Natural killer cell (primary cell): ENCODE data around the gene CD2BP2. TPM values are rescaled to one million over a fixed set of nuclear protein-coding genes. Genes with fewer than 3 reads are reported as not detected.

ENCODE experiments used
- ATAC-seq, 3 donors: fragments of 150-1000 bp in 2 of 3; fragments of 200-7000 bp in 1 of 3; cut with Tn5 transposase; 1 replicate in 1 of 3; 2 replicates in 2 of 3; pipeline ENCODE4 v1.10.0; 2021; ENCODE audit warnings: mild to moderate bottlenecking in 2 of 3, moderate library complexity in 2 of 3
- DNase-seq, 2 donors: peaks; one replicate each; pipeline versions ENCODE4 v3.0.0 to v3.0.0-alpha.2; 2013 to 2021; ENCODE audit warnings: mixed read lengths in 1 of 2
- H3K27ac ChIP-seq: one replicate; pipeline ENCODE4 v1.5.1; 2013; ENCODE audit warnings: mild to moderate bottlenecking, low read length
- H3K27me3 ChIP-seq: one replicate; pipeline ENCODE4 v1.6.1; 2013; ENCODE audit warnings: low read length; ENCODE audit not compliant: control insufficient read depth, insufficient read depth
- H3K36me3 ChIP-seq: one replicate; pipeline ENCODE4 v1.6.1; 2013; ENCODE audit warnings: low read length; ENCODE audit not compliant: control insufficient read depth, insufficient read depth
- H3K4me1 ChIP-seq: one replicate; pipeline ENCODE4 v1.6.1; 2013; ENCODE audit warnings: low read length; ENCODE audit not compliant: control insufficient read depth, insufficient read depth
- H3K4me3 ChIP-seq: one replicate; pipeline ENCODE4 v1.5.1; 2013; ENCODE audit warnings: low read length
- H3K9me3 ChIP-seq: one replicate; pipeline ENCODE4 v1.6.1; 2013; ENCODE audit warnings: low read length; ENCODE audit not compliant: control insufficient read depth, insufficient read depth
- H3K27ac Mint-ChIP-seq, 2 donors: one replicate each; pipeline ENCODE4 v1.8.0; 2022; ENCODE audit warnings: mild to moderate bottlenecking in 2 of 2, mixed read lengths in 2 of 2, moderate library complexity in 1 of 2
- H3K27me3 Mint-ChIP-seq, 2 donors: one replicate each; pipeline ENCODE4 v1.8.0; 2022; ENCODE audit warnings: low read depth in 2 of 2, mixed read lengths in 2 of 2
- H3K36me3 Mint-ChIP-seq: one replicate; pipeline ENCODE4 v1.8.0; 2022; ENCODE audit warnings: mixed read lengths
- H3K4me1 Mint-ChIP-seq, 2 donors: one replicate each; pipeline ENCODE4 v1.8.0; 2022; ENCODE audit warnings: mixed read lengths in 2 of 2
- H3K4me3 Mint-ChIP-seq: one replicate; pipeline ENCODE4 v1.8.0; 2022; ENCODE audit warnings: mild to moderate bottlenecking, moderate library complexity, mixed read lengths
- H3K9me3 Mint-ChIP-seq, 2 donors: one replicate each; pipeline ENCODE4 v1.8.0; 2022; ENCODE audit warnings: mixed read lengths in 2 of 2
- WGBS: methylation state at CpG from one replicate; pipeline ENCODE4 v1.1.7; 2013; ENCODE audit warnings: missing lambda C conversion rate; ENCODE audit not compliant: insufficient coverage; 5-methylcytosine and 5-hydroxymethylcytosine counted together
- intact Hi-C: fragments of 100-400 bp; cut with micrococcal nuclease; formaldehyde crosslinking; loops from one replicate; pipeline ENCODE4 v1.14.2; 2022
- total RNA-seq, 4 donors: library from RNA; stranded (reverse); fragments of 120-200 nt in 1 of 4; gene quantifications; one replicate each; pipeline versions ENCODE4 v1.2.3 to v1.2.4, GENCODE V29; 2013 to 2022
- TF ChIP-seq, protein P1 (sequence below): fragments of 200-600 bp; IDR thresholded peaks from one replicate; pipeline ENCODE4 v1.8.0; 2022; ENCODE audit warnings: antibody characterized with exemption

CD2BP2 gene
- total RNA-seq, 3 donors from 2014 or later (not counting 1 experiment from before 2014, with no cell fraction given) = 79.5 to 104 (median 87.7) TPM

DNA sequence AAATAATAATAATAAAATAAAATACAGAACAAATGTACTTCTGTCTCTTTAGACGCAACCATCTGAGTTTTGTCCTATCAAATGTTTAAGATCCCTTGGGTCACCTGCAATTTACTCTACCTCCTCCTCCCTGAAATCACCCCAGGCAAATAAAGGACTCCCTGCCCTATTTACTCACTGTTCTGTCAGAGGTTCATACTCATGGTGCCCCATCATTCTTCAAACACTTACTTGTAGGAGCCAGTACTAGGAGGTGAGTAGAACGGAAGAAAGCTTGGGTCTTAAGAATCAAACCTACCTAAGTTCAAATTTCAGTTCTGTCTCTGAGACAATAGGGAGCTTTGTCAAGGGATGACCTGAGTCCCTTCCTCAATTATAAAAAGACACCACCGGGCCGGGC is 11.4 kb upstream of the CD2BP2 start:
- Histone ChIP-seq H3K9me3 (no peaks in the 10 kb centered on the region), H3K36me3 (peaks cover 26% of the 10 kb centered on the region), H3K4me1 (peaks cover 30% of the 10 kb centered on the region), H3K27ac (no peak overlapping the region), H3K27me3 (no peaks in the 10 kb centered on the region), H3K4me3 (no peak overlapping the region)
- 91% methylated on average over 4 of the region's 4 CpGs for WGBS
- H3K27me3 Mint-ChIP-seq = peaks cover 0 to 3% of the 10 kb centered on the region in 2 donors
- H3K4me3 Mint-ChIP-seq = peak overlapping the region; percentile 93
- TF ChIP-seq, protein P1, sequence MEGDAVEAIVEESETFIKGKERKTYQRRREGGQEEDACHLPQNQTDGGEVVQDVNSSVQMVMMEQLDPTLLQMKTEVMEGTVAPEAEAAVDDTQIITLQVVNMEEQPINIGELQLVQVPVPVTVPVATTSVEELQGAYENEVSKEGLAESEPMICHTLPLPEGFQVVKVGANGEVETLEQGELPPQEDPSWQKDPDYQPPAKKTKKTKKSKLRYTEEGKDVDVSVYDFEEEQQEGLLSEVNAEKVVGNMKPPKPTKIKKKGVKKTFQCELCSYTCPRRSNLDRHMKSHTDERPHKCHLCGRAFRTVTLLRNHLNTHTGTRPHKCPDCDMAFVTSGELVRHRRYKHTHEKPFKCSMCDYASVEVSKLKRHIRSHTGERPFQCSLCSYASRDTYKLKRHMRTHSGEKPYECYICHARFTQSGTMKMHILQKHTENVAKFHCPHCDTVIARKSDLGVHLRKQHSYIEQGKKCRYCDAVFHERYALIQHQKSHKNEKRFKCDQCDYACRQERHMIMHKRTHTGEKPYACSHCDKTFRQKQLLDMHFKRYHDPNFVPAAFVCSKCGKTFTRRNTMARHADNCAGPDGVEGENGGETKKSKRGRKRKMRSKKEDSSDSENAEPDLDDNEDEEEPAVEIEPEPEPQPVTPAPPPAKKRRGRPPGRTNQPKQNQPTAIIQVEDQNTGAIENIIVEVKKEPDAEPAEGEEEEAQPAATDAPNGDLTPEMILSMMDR = no peak
- peak overlapping the region; percentile 80 to 88 for H3K27ac Mint-ChIP-seq
- peaks cover 58 to 61% of the 10 kb centered on the region in 2 donors for H3K4me1 Mint-ChIP-seq
- no peaks in the 10 kb centered on the region for H3K9me3 Mint-ChIP-seq
- peaks cover 15% of the 10 kb centered on the region for H3K36me3 Mint-ChIP-seq
- intact Hi-C loops = no loop called here
- DNase-seq = no peak
- no peak for ATAC-seq

DNA sequence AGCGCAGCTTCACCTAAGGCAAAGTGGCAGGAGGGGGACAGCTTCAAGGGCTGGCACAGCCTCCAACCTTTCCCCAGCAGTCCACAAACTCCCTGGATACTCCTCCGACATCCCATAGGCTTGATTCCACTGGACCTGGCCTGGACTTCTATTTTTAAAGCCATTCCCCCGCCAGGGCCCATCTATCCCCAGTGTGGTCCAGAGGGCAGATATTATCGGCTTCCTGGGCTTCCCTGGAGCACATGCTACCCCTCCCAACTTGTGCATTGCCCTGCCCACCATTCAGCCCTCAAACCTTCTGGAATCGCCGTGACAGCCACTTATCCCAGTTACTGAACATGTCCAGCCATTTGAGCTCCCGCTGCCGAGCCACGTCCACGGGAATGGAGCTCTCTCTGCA is 10.1 kb upstream of the CD2BP2 start:
- Mint-ChIP-seq H3K27ac (no peak overlapping the region), H3K9me3 (no peaks in the 10 kb centered on the region), H3K4me1 (peaks cover 49 to 54% of the 10 kb centered on the region in 2 donors), H3K27me3 (no peaks in the 10 kb centered on the region), H3K36me3 (peaks cover 15% of the 10 kb centered on the region), H3K4me3 (no peak overlapping the region)
- TF ChIP-seq, protein P1 = no peak
- H3K27me3 ChIP-seq = no peaks in the 10 kb centered on the region
- peaks cover 24% of the 10 kb centered on the region for H3K4me1 ChIP-seq
- no peak overlapping the region for H3K4me3 ChIP-seq
- no peak overlapping the region for H3K27ac ChIP-seq
- no peak for DNase-seq
- ATAC-seq = no peak
- H3K36me3 ChIP-seq = peaks cover 26% of the 10 kb centered on the region
- H3K9me3 ChIP-seq = no peaks in the 10 kb centered on the region
- 96% methylated on average over 10 of the region's 10 CpGs for WGBS
- intact Hi-C loops = no loop called here

DNA sequence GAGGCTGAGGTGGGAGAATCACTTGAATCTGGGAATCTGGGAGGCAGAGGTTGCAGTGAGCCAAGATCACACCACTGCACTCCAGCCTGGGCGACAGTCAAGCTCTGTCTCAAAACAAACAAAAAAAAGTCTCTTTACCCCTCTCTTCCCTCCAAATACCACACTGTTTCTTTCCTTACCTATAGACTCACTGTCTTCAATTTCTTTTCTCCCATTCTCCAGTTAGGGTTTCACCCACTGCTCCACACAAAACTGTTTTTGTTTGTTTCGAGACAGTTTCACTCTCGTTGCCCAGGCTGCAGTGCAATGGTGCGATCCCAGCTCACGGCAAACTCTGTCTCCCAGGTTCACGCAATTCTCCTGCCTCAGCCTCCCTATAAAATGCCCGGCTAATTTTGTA is 6.1 kb upstream of the CD2BP2 start:
- Histone ChIP-seq H3K36me3 (peaks cover 44% of the 10 kb centered on the region), H3K27me3 (no peaks in the 10 kb centered on the region), H3K9me3 (no peaks in the 10 kb centered on the region), H3K4me1 (peaks cover 7% of the 10 kb centered on the region), H3K27ac (no peak overlapping the region), H3K4me3 (no peak overlapping the region)
- peak overlapping the region in 1 of 2 donors; percentile 8 for H3K27ac Mint-ChIP-seq
- H3K4me3 Mint-ChIP-seq = no peak overlapping the region
- WGBS = 97% methylated on average over 7 of the region's 7 CpGs
- intact Hi-C loops = no loop called here
- H3K27me3 Mint-ChIP-seq = no peaks in the 10 kb centered on the region
- peaks cover 15% of the 10 kb centered on the region for H3K36me3 Mint-ChIP-seq
- TF ChIP-seq, protein P1 = no peak
- ATAC-seq (no peak), DNase-seq (no peak)
- H3K4me1 Mint-ChIP-seq = peaks cover 27 to 35% of the 10 kb centered on the region in 2 donors
- no peaks in the 10 kb centered on the region for H3K9me3 Mint-ChIP-seq

DNA sequence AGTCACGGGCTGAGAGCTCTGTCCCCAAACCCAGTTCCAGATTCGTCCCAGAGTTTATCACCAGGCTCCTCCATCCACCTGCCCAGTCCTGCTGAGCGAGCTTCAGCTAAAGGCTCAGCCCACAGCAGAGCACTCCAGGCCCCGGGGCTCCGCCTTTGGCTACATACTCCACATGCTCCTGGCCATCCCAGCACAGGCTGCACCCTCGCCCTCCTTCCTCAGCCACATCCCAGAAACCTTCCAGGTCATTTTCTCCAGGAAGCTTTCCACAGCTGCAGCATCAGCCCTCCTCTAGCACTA is 4.7 kb upstream of the CD2BP2 start:
- H3K36me3 ChIP-seq = peaks cover 35% of the 10 kb centered on the region
- TF ChIP-seq, protein P1 = no peak

More for the DNA sequence above, 4.7 kb upstream of the CD2BP2 start:
- ATAC-seq (no peak), DNase-seq (no peak)
- Histone ChIP-seq H3K4me3 (no peak overlapping the region), H3K27ac (no peak overlapping the region), H3K27me3 (no peaks in the 10 kb centered on the region), H3K9me3 (no peaks in the 10 kb centered on the region), H3K4me1 (peaks cover 16% of the 10 kb centered on the region)
- Mint-ChIP-seq H3K4me3 (no peak overlapping the region), H3K27ac (peak overlapping the region in 1 of 2 donors; percentile 8), H3K4me1 (peaks cover 32 to 39% of the 10 kb centered on the region in 2 donors), H3K36me3 (peaks cover 15% of the 10 kb centered on the region), H3K27me3 (no peaks in the 10 kb centered on the region), H3K9me3 (no peaks in the 10 kb centered on the region)
- intact Hi-C loops = no loop called here
- 97% methylated on average over 6 of the region's 6 CpGs for whole genome bisulfite sequencing
